Upper lobe of right lung (tissue), 1 donor: ENCODE data around the gene GSN. TPM values are rescaled to one million over a fixed set of nuclear protein-coding genes. Genes with fewer than 3 reads are reported as not detected.

ENCODE experiments used
- ATAC-seq: fragments of 200-7000 bp; cut with Tn5 transposase; one replicate; pipeline ENCODE4 v1.9.1; 2020; ENCODE audit warnings: mild to moderate bottlenecking, moderate library complexity
- DNase-seq: peaks from one replicate; pipeline ENCODE4 v3.0.0-alpha.2; 2020
- H3K27ac ChIP-seq: fragments of 200-600 bp; one replicate; pipeline ENCODE4 v1.8.0; 2022
- H3K27me3 ChIP-seq: fragments of 200-600 bp; one replicate; pipeline ENCODE4 v1.8.0; 2022; ENCODE audit warnings: mild to moderate bottlenecking
- H3K36me3 ChIP-seq: fragments of 200-600 bp; one replicate; pipeline ENCODE4 v1.8.0; 2022
- H3K4me1 ChIP-seq: fragments of 200-600 bp; one replicate; pipeline ENCODE4 v1.8.0; 2022
- H3K4me3 ChIP-seq: fragments of 200-600 bp; one replicate; pipeline ENCODE4 v1.8.0; 2022; ENCODE audit warnings: mild to moderate bottlenecking
- H3K9me3 ChIP-seq: fragments of 200-600 bp; one replicate; pipeline ENCODE4 v1.8.0; 2022
- intact Hi-C: fragments of 100-400 bp; cut with DNase I; formaldehyde crosslinking; loops from one replicate; pipeline ENCODE4 v1.11.0; 2022
- total RNA-seq: library from RNA; stranded (reverse); fragmentation: NEBNext Ultra II Directional; extraction: Animal tissue kit (Norgen Biotek cat#: 25700); gene quantifications from one replicate; pipeline ENCODE4 v1.2.1, GENCODE V29; 2021
- TF ChIP-seq, protein P1 (sequence below): fragments of 200-600 bp; IDR thresholded peaks from one replicate; pipeline ENCODE4 v1.8.0; 2022; ENCODE audit warnings: antibody characterized with exemption
- donor health status: DM: no; HTN: yes; CAD: no; lungs with severe emphysema.

Gene GSN
- total RNA-seq, 1 donor from 2014 or later = 464 TPM

DNA sequence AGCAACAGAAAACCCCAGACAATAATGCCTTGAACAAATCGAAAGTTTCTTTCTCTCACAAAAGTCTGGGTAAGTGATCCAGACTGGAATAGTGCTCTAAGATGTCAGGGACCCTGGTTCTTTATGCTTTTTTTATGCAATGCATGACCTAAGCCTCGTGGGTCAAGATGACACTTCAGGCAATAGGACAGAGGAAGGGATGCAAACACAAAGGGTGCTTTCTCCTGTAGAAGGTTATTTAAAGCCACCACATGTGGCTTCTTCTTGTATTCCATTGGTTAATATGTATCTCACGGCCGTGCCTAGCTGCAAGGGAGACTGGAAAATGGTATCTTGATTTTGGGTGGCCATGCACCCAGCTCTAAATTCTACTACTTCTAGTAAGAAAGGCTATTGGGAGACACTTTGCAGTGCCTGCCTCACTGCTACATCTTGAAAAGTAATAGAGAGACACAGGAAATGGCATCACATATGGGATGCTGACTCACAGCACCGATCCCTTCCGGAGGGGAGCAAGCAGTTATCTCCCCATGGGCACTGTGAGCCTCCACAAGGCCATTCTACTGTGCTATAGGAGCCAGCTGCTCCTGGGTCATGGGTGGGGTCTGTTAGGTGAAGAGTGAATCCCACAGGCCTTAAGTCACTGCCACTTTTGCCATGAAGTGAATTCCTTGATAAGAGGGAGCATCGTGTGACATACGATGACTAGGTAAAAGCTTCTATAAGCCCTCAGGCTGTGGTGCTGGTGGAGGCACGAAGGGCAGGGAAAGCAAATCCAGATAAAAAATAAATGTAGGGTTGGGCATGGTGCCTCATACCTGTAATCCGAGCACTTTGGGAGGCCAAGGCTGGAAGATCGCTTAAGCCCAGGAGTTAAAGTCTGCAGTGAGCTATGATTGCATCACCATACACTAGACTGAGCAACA, 33.8 kb upstream of the GSN start:
- no peak for ATAC-seq
- Histone ChIP-seq H3K27me3 (no peaks in the 10 kb centered on the region), H3K36me3 (no peaks in the 10 kb centered on the region), H3K9me3 (no peaks in the 10 kb centered on the region), H3K27ac (no peak overlapping the region), H3K4me1 (no peaks in the 10 kb centered on the region), H3K4me3 (no peak overlapping the region)
- intact Hi-C loops = no loop called here
- TF ChIP-seq, protein P1, sequence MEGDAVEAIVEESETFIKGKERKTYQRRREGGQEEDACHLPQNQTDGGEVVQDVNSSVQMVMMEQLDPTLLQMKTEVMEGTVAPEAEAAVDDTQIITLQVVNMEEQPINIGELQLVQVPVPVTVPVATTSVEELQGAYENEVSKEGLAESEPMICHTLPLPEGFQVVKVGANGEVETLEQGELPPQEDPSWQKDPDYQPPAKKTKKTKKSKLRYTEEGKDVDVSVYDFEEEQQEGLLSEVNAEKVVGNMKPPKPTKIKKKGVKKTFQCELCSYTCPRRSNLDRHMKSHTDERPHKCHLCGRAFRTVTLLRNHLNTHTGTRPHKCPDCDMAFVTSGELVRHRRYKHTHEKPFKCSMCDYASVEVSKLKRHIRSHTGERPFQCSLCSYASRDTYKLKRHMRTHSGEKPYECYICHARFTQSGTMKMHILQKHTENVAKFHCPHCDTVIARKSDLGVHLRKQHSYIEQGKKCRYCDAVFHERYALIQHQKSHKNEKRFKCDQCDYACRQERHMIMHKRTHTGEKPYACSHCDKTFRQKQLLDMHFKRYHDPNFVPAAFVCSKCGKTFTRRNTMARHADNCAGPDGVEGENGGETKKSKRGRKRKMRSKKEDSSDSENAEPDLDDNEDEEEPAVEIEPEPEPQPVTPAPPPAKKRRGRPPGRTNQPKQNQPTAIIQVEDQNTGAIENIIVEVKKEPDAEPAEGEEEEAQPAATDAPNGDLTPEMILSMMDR = no peak
- DNase-seq = no peak

DNA sequence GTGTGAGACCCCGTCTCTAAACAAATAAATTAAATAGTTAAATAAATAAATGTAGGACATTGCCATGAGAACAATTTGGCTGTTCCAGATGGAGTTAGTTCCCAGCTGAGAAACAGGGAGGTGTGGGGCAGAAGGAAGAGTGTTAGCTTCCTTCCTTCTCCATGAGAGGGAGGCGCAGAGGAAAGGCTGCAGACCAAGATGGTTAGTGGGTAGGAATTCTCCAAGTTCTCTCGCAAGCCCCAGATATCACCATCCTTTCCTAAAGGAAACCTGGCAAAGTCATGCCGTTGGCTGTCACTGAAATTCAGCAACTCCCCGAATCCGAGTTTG, 33.2 kb upstream of the GSN start:
- TF ChIP-seq, protein P1 = no peak
- H3K27ac ChIP-seq = no peak overlapping the region
- H3K4me3 ChIP-seq = no peak overlapping the region
- ATAC-seq = no peak
- H3K9me3 ChIP-seq = no peaks in the 10 kb centered on the region
- no peaks in the 10 kb centered on the region for H3K27me3 ChIP-seq
- no peak for DNase-seq
- no peaks in the 10 kb centered on the region for H3K4me1 ChIP-seq
- no peaks in the 10 kb centered on the region for H3K36me3 ChIP-seq
- intact Hi-C loops = no loop called here

DNA sequence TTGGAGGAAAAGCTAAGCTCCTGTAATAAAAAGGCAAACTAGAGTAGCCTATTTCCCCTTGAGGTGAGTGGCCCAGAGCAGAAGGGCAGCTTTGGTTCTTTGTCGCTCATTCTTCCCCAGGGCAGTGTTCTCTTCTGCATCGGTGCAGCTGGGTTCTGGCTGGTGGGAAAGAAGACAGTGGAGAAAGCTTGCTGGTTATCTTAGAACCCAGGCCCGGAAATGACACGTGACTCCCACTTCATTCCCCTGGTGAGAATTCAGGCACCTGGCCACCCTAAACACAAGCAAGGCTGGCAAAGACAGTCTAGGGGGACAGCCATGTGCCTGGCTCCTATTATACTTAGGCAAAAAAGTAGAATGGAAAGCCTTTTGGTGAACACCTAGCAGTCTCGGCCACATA, 32.5 kb upstream of the GSN start:
- Histone ChIP-seq H3K36me3 (no peaks in the 10 kb centered on the region), H3K4me3 (no peak overlapping the region), H3K27me3 (no peaks in the 10 kb centered on the region), H3K9me3 (no peaks in the 10 kb centered on the region), H3K4me1 (no peaks in the 10 kb centered on the region), H3K27ac (no peak overlapping the region)
- DNase-seq = no peak
- intact Hi-C loops = no loop called here
- TF ChIP-seq, protein P1 = no peak
- ATAC-seq = no peak

DNA sequence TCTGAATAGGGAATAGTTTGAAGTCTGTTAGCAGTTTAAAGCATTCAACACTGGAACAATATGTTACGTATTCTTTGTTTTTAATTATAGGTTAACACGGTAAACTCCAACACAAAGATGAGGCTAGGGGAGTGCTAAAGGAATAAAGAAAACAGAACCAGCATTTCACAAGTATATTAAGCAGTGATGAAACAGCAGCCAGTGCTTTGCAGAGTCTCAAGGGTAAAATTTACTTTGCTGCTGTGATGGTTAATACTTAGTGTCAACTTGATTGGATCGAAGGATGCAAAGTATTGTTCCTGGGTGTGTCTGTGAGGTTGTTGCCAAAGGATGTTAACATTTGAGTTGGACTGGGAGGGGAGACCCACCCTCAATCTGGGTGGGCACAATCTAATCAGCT, 30.0 kb upstream of the GSN start:
- intact Hi-C loops = no loop called here
- no peaks in the 10 kb centered on the region for H3K27me3 ChIP-seq
- no peak overlapping the region for H3K4me3 ChIP-seq
- DNase-seq (no peak), ATAC-seq (no peak)
- no peaks in the 10 kb centered on the region for H3K36me3 ChIP-seq
- no peaks in the 10 kb centered on the region for H3K9me3 ChIP-seq
- TF ChIP-seq, protein P1 = no peak
- no peak overlapping the region for H3K27ac ChIP-seq
- H3K4me1 ChIP-seq = no peaks in the 10 kb centered on the region

DNA sequence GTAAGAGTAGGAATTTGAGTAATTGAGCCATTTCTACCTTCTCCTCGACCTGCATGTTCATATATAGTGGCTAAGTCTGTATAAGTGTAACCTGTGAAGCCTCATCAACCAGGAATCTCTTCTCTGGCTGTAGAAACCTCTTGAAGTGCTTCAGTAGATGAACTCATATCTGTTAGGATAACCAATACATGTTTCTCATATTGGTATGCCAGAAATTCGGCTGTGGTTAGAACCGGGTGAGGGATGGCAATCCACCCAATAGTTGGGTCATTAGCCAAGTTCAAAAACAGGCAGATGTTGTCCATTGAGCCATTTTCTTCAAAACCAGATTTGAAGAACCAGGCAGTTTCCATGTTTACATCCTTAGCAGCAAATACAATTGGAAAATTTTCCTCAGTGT, 28.9 kb upstream of the GSN start:
- H3K27me3 ChIP-seq = no peaks in the 10 kb centered on the region
- no peak overlapping the region for H3K4me3 ChIP-seq
- TF ChIP-seq, protein P1 = no peak
- H3K9me3 ChIP-seq = no peaks in the 10 kb centered on the region
- DNase-seq (no peak), ATAC-seq (no peak)
- H3K4me1 ChIP-seq = no peaks in the 10 kb centered on the region
- H3K36me3 ChIP-seq = no peaks in the 10 kb centered on the region
- no peak overlapping the region for H3K27ac ChIP-seq
- intact Hi-C loops = no loop called here
